GM12872 (cell line): ENCODE data around the gene DYNC2LI1.

Source experiments
- TF ChIP-seq, protein P1 (sequence below): IDR thresholded peaks from 3 replicates; pipeline ENCODE4 v1.5.1; 2011; ENCODE audit warnings: low read depth, mild to moderate bottlenecking, low read length, moderate library complexity; ENCODE audit not compliant: insufficient read depth

The DYNC2LI1 gene

DNA sequence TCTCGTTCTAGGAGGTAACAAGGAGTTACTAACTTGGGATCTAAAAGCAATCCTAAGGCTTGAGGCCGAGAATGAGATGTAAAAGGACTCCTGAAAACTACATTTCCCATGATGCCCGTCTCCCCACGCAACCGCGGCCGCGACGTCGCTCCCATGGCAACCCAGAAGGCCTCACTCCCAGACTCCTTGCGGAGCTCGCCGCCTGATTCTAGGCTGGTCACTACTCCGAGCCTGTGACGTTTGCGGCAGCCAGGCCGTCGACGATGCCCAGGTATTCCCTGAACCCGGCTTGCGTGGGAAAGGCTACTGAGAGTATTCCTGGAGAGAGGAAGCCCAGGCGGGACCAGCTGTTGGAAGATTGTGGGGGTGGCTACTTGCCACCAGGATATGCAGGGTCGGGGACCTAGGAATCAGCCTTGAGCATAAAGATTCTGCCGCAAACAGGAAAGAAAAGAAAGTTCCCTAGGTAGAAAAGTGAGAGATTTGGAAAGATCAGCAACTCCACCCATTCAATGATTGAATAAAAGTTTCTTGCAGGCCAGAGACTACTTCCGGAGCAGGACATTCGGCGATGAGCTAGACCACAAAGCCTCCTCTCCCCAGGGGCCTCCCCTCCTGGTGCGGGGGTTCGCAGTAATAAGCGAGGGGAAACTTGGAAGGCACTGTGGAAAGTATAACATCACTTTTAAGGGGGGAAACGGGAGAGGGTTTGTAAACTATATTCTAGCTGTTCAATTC lies at the start of gene DYNC2LI1:
DYNC2LI1 (plus strand) TSS at position 164 of the 738 bp plus-strand sequence; CDS start at position 264, 100 bp downstream.
- TF ChIP-seq, protein P1, sequence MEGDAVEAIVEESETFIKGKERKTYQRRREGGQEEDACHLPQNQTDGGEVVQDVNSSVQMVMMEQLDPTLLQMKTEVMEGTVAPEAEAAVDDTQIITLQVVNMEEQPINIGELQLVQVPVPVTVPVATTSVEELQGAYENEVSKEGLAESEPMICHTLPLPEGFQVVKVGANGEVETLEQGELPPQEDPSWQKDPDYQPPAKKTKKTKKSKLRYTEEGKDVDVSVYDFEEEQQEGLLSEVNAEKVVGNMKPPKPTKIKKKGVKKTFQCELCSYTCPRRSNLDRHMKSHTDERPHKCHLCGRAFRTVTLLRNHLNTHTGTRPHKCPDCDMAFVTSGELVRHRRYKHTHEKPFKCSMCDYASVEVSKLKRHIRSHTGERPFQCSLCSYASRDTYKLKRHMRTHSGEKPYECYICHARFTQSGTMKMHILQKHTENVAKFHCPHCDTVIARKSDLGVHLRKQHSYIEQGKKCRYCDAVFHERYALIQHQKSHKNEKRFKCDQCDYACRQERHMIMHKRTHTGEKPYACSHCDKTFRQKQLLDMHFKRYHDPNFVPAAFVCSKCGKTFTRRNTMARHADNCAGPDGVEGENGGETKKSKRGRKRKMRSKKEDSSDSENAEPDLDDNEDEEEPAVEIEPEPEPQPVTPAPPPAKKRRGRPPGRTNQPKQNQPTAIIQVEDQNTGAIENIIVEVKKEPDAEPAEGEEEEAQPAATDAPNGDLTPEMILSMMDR = no peak

DNA sequence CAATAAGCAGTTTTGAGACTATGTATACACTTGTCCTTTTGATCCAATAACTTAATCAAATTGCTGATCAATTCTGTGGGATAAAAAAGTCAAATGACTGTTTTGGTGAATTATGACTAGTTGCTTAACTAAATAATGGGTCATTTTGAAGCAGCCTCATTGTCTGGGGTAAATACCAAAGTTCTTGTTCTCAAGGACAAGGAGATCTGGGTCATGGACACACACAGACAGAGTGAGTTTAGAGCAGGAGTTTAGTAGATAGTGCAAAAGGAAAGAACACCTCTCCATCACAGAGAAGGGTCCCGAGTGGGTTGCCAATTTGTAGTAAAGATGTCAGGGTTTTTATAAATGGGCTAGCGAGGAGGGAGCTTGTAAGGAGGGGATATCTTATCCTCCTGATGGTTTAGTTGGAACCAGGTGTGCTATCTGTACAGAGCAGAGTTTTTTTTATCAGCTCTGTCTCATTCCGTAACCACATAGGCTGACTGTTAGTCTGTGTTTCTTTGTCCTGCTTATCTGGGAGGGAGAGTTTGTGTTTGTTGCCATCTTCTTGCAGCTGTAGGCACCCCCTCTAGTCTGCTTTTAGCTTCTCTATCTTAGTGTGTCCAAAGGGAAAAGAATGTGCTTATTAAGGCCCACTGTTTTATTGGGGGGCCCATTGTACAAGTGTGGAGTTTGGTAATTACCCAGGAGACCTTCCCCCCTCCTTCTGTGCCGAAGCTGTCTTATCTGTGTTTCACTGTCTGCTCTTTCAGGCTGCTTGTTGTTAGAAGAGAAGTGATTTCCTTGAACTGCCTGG lies 48.9 kb upstream of the DYNC2LI1 start:
- TF ChIP-seq, protein P1 = no peak

DNA sequence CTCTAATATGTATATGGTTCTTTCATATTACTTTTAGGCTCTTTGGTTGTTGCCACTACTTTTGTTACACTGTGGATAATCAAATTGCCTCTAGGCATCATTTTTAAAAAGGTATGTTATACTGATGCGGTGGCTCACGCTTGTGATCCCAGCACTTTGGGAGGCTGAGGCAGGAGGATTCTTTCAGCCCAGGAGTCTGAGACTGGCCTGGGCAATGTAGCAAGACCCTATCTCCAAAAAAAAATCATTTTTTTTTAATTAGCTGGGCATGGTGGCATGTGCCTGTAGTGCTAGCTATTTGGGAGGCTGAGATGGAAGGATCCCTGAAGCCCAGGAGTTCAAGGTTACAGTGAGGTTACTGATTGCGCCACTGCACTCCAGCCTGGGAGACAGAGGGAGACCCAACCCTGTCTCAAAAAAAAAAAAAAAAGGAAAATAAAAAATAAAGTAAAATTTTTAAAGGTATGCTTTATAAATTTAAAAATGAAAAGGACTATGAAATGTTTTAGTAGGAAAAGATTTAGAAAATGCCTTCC lies 48.1 kb upstream of the DYNC2LI1 start:
- TF ChIP-seq, protein P1 = no peak

DNA sequence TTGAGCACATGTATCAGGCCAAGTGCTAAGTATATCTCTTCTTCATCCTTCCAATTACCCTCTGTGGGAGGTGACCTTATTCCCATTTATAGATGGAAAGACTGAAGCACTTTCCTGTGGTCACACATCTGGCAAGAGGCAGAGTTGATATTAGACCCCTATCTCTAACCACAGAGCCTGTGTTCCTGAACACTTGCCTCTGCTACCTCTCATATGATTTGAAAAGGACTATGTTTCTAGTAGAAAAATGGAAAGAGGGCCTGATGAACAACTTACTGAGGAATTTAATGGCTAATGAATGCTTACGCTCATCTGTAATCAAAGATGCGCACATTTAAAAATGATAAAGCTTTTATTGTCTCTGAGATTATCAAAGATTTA lies 46.2 kb upstream of the DYNC2LI1 start:
- TF ChIP-seq, protein P1 = no peak

DNA sequence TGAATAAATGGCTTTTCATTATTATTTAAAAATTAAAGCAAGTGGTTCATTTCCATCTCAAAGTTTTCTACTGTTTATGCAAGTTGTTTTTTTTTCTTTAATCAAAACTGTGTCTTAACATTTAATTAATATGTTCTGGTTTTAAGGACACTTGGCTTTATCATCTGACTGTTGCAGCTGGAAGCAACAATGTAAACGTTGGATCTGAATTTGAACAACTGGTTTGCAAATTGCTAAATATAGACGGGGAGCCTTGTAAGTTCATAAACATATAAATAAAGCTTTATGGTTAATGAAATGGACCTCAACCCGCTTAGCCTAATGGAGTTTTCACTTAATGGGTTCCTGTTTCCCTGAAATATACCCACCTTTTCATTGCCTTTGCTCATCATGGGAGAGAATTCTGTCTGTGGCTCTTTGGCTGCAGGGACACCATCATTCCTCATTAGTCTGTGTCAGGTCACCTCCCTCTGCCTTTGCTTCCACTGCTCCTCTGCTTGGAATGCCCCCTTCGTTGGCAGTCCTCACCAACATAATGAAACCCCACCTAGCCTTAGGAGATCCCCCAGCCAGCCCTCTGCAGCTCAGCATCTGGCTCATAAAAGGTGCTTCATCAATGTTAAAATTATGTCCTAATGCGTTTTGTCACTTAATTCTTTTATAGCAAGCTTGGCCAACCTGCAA lies 44.2 kb upstream of the DYNC2LI1 start:
- TF ChIP-seq, protein P1 = no peak

DNA sequence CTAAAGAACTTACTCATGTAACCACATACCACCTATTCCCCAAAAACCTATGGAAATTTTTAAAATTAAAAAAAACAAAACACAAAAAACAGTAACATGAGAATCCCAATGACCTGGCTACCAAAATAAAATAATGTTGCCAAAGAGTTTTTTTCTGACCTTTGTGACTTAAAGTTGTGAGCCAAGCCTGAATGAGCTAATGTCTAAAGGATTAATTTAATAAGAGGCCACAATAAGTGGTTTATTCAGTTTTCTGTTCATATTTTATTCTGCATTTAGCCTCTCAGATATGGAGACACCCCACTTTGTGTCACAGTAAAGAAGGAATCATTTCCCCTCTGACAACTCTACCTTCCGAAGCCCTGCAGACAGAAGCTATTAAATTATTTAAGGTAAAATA lies 42.6 kb upstream of the DYNC2LI1 start:
- TF ChIP-seq, protein P1 = no peak

DNA sequence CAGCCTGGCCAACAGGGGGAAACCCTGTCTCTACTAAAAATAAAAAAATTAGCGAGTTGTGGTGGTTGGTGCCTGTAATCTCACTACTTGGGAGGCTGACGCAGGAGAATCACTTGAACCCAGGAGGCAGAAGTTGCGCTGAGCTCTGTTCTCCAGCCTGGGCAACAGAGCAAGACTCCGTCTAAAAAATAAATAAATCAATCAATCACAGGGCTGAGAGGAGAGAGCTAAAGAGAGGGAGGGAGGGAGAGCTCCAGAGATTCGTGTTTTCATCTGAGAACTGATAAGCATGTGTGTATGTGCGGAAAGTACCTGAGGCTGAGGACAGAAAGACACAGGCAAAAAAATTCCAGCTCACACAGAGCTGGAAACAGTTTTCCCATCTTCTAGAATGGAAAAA lies 37.2 kb upstream of the DYNC2LI1 start:
- TF ChIP-seq, protein P1 = no peak
